K562 (cell line): ENCODE measurements around the gene ANKRD23. TPM values are rescaled to one million over a fixed set of nuclear protein-coding genes. Genes with fewer than 3 reads are reported as not detected.

Experiments used
- ATAC-seq: fragments of 200-7000 bp; cut with Tn5 transposase; 3 replicates; pipeline ENCODE4 v1.9.1; 2020; ENCODE audit warnings: moderate library complexity
- BruUV-seq: library from RNA; stranded (reverse); fragments of 400-500 nt; replicated peaks from 2 replicates; lab custom pipeline; 2021; lab: Mats Ljungman, UMichigan
- CTCF ChIA-PET: fragments of 300-600 bp; formaldehyde crosslinking; extraction: SDS; loops from one replicate; lab custom pipeline; 2021; ENCODE audit warnings: low intra/inter-chr PET ratio; lab: Yijun Ruan, JAX
- POLR2A ChIA-PET: fragments of 300-600, 350-650 bp; sonication (Branson Sonifier 250); formaldehyde crosslinking; extraction: SDS; loops from one replicate; lab custom pipeline; 2021; ENCODE audit warnings: antibody characterized with exemption, inconsistent platforms; lab: Yijun Ruan, JAX
- DNase-seq, 4 experiments: peaks; one replicate each; pipeline versions ENCODE4 v3.0.0 to v3.0.0-alpha.2; 2011 to 2018; ENCODE audit warnings: low spot score in 3 of 4, mixed read lengths in 3 of 4; ENCODE audit errors: extremely low read depth in 1 of 4
- FAIRE-seq: peaks from 2 replicates; lab custom pipeline; 2011; peaks lifted over from hg19 to GRCh38; lab: Jason Lieb, UNC
- H2AFZ ChIP-seq: 2 replicates; pipeline ENCODE4 v1.6.0; 2011; ENCODE audit warnings: low read depth, low read length, control low read depth, inconsistent platforms
- H3K27ac ChIP-seq: fragments of 200-600 bp; 3 replicates; pipeline ENCODE4 v1.8.0; 2011; ENCODE audit warnings: low read depth, mild to moderate bottlenecking, control low read depth, inconsistent platforms, low read length, moderate library complexity, mixed read lengths; ENCODE audit errors: extremely low read depth
- H3K27me3 ChIP-seq, 2 experiments: fragments of 300-600 bp in 1 of 2; 2 replicates in 1 of 2; 3 replicates in 1 of 2; pipeline versions ENCODE4 v1.6.0 to v1.8.0; 2011; ENCODE audit warnings: inconsistent platforms in 2 of 2, low read length in 2 of 2, mild to moderate bottlenecking in 1 of 2, mixed read lengths in 1 of 2, moderate library complexity in 1 of 2; ENCODE audit not compliant: control insufficient read depth in 2 of 2, insufficient read depth in 2 of 2
- H3K36me3 ChIP-seq: fragments of 300-600 bp; 3 replicates; pipeline ENCODE4 v1.8.0; 2011; ENCODE audit warnings: mild to moderate bottlenecking, low read length, inconsistent platforms; ENCODE audit not compliant: control insufficient read depth, insufficient read depth
- H3K4me1 ChIP-seq, 2 experiments: fragments of 200-600 bp in 1 of 2; replicated peaks in 1 of 2; 2 replicates in 1 of 2; 3 replicates in 1 of 2; pipeline versions ENCODE4 v1.5.1 to v1.8.0; 2011; ENCODE audit warnings: inconsistent platforms in 2 of 2, low read length in 2 of 2, mild to moderate bottlenecking in 1 of 2, mixed read lengths in 1 of 2, moderate library complexity in 1 of 2; ENCODE audit not compliant: control insufficient read depth in 2 of 2, insufficient read depth in 2 of 2
- H3K4me2 ChIP-seq: 2 replicates; pipeline ENCODE4 v1.6.1; 2011; ENCODE audit warnings: low read length, control low read depth, inconsistent platforms, mixed read lengths; ENCODE audit not compliant: insufficient read depth
- H3K4me3 ChIP-seq: fragments of 200-600 bp; sonication (generic), shearing (Covaris generic); 2 replicates; pipeline ENCODE4 v1.5.1; 2016; ENCODE audit warnings: control low read depth, inconsistent platforms
- H3K79me2 ChIP-seq: fragments of 200-600 bp; 3 replicates; pipeline ENCODE4 v1.8.0; 2011; ENCODE audit warnings: low read length, inconsistent platforms; ENCODE audit not compliant: control insufficient read depth, insufficient read depth
- H3K9ac ChIP-seq, 2 experiments: 2 replicates each; pipeline versions ENCODE4 v1.6.0 to v1.6.1; 2011; ENCODE audit warnings: low read depth in 2 of 2, low read length in 2 of 2, control low read depth in 1 of 2, inconsistent platforms in 1 of 2, mild to moderate bottlenecking in 1 of 2, mixed read lengths in 1 of 2; ENCODE audit not compliant: insufficient read depth in 1 of 2
- H3K9me1 ChIP-seq: one replicate; pipeline ENCODE4 v1.6.0; 2011; ENCODE audit warnings: inconsistent platforms, mild to moderate bottlenecking, low read length, moderate library complexity; ENCODE audit not compliant: control insufficient read depth, insufficient read depth
- H3K9me3 ChIP-seq: replicated peaks from 2 replicates; pipeline ENCODE4 v1.5.1; 2011; ENCODE audit warnings: low read depth, low read length, inconsistent platforms; ENCODE audit not compliant: control insufficient read depth, insufficient read depth
- H4K20me1 ChIP-seq: replicated peaks from 2 replicates; pipeline ENCODE4 v1.6.1; 2011; ENCODE audit warnings: low read length, inconsistent platforms, mixed read lengths; ENCODE audit not compliant: control insufficient read depth, insufficient read depth
- C11orf30 ChIP-seq: fragments of 450-650 bp; IDR thresholded peaks from 2 replicates; pipeline ENCODE4 v1.6.1; 2016; ENCODE audit warnings: low read depth, mild to moderate bottlenecking
- CREB1 ChIP-seq, 2 experiments: sonication (generic) in 1 of 2; formaldehyde crosslinking in 1 of 2; IDR thresholded peaks; 2 replicates each; pipeline versions ENCODE4 v1.6.1 to v1.8.0; 2012 to 2022; ENCODE audit warnings: inconsistent platforms in 1 of 2, mild to moderate bottlenecking in 1 of 2, missing genetic modification reagents in 1 of 2, moderate library complexity in 1 of 2
- DMBX1 ChIP-seq: fragments of 250-450 bp; sonication (Bioruptor Pico); IDR thresholded peaks from 2 replicates; pipeline ENCODE4 v1.8.0; 2022; ENCODE audit warnings: inconsistent platforms, mild to moderate bottlenecking, moderate library complexity, borderline replicate concordance
- ETV5 ChIP-seq: sonication (generic); formaldehyde crosslinking; IDR thresholded peaks from 2 replicates; pipeline ENCODE4 v1.4.0; 2020; ENCODE audit warnings: low read depth, mild to moderate bottlenecking, missing genetic modification reagents
- GABPB1 ChIP-seq: sonication (generic); formaldehyde crosslinking; IDR thresholded peaks from 2 replicates; pipeline ENCODE4 v1.8.0; 2022; ENCODE audit warnings: mild to moderate bottlenecking, missing genetic modification reagents
- MXD1 ChIP-seq: fragments of 250-450 bp; sonication (Bioruptor Pico); IDR thresholded peaks from 2 replicates; pipeline ENCODE4 v1.8.0; 2021; ENCODE audit warnings: borderline replicate concordance, mild to moderate bottlenecking, moderate library complexity; ENCODE audit not compliant: poor library complexity, severe bottlenecking
- NR1H2 ChIP-seq: sonication (generic); formaldehyde crosslinking; IDR thresholded peaks from 2 replicates; pipeline ENCODE4 v1.4.0; 2020; ENCODE audit warnings: mild to moderate bottlenecking, missing genetic modification reagents
- PHF8 ChIP-seq: fragments of 200-600 bp; sonication (generic); IDR thresholded peaks from 2 replicates; pipeline ENCODE4 v1.6.1; 2012; ENCODE audit warnings: mixed run types, mild to moderate bottlenecking, inconsistent platforms, low read length, moderate library complexity, borderline replicate concordance
- PRPF4 ChIP-seq: fragments of 200-400 bp; formaldehyde crosslinking; IDR thresholded peaks from one replicate; pipeline ENCODE4 v1.6.1; 2017; ENCODE audit warnings: low read length, low read depth, mild to moderate bottlenecking; ENCODE audit not compliant: insufficient read depth, poor library complexity, severe bottlenecking
- PTRF ChIP-seq: fragments of 450-650 bp; IDR thresholded peaks from 2 replicates; pipeline ENCODE4 v1.6.1; 2016; ENCODE audit warnings: mild to moderate bottlenecking, missing genetic modification characterization, missing compliant biosample characterization
- RB1 ChIP-seq: fragments of 450-650 bp; IDR thresholded peaks from 2 replicates; pipeline ENCODE4 v1.6.1; 2017; ENCODE audit warnings: low read depth, mild to moderate bottlenecking
- SAFB ChIP-seq: fragments of 200-400 bp; formaldehyde crosslinking; IDR thresholded peaks from 2 replicates; pipeline ENCODE4 v1.6.1; 2017; ENCODE audit warnings: low read depth, low read length, borderline replicate concordance
- SAP30 ChIP-seq: fragments of 200-600 bp; sonication (generic); IDR thresholded peaks from 2 replicates; pipeline ENCODE4 v1.6.1; 2012; ENCODE audit warnings: borderline replicate concordance, low read depth, mild to moderate bottlenecking, moderate library complexity, low read length, control low read depth, inconsistent platforms; ENCODE audit not compliant: insufficient read depth, poor library complexity, severe bottlenecking
- TCF7L2 ChIP-seq: fragments of 150-350 bp; IDR thresholded peaks from 2 replicates; pipeline ENCODE4 v1.6.1; 2016; ENCODE audit warnings: low read depth, mild to moderate bottlenecking, low read length, moderate library complexity
- ZNF384 ChIP-seq: IDR thresholded peaks from 2 replicates; pipeline ENCODE4 v1.6.1; 2012; ENCODE audit warnings: low read depth, low read length, improper control_type of control experiment
- ZNF41 ChIP-seq: fragments of 250-450 bp; sonication (Bioruptor Pico); conservative IDR thresholded peaks from 2 replicates; pipeline ENCODE4 v1.4.0; 2020; ENCODE audit warnings: mild to moderate bottlenecking
- WGBS: fragments of 100-300 bp; shearing (Covaris generic); methylation state at CpG from one replicate; pipeline ENCODE4 v1.1.6; 2016; ENCODE audit warnings: low coverage, mixed read lengths; ENCODE audit not compliant: insufficient coverage; ENCODE audit errors: missing lambda C conversion rate; 5-methylcytosine and 5-hydroxymethylcytosine counted together
- in situ Hi-C: fragments of 300-500 bp; cut with MboI; formaldehyde crosslinking; loops from 4 replicates; pipeline ENCODE4 v1.15.0; 2018; ENCODE audit warnings: inconsistent platforms, mixed read lengths
- intact Hi-C: fragments of 100-400 bp; cut with micrococcal nuclease; formaldehyde crosslinking; loops from 2 replicates; pipeline ENCODE4 v1.14.2; 2022
- polyA plus RNA-seq, 8 experiments: library from polyadenylated mRNA; depleted of rRNA in 4 of 8; stranded (reverse) in 5 of 8; unstranded in 3 of 8; fragments of >200 nt; fragmentation: Nextera tagmentation in 2 of 8; fragmentation: Illumina TruSeq in 1 of 8; extraction: Ambion mirVana in 2 of 8; extraction: Trizol in 1 of 8; gene quantifications; 2 replicates each; pipeline versions ENCODE4 v1.2.1 to v1.2.3, GENCODE V29; 2011 to 2014; ENCODE audit warnings: inconsistent platforms in 1 of 8, missing spikeins in 1 of 8
- total RNA-seq, 7 experiments: library from RNA; depleted of rRNA in 6 of 7; stranded (reverse); fragments of >200 nt in 6 of 7; fragmentation: Illumina TruSeq in 2 of 7; extraction: Trizol in 2 of 7; gene quantifications; 2 replicates each; pipeline versions ENCODE4 v1.2.1 to v1.2.3, GENCODE V29; 2011 to 2021; ENCODE audit warnings: low replicate concordance in 1 of 7
- TF ChIP-seq, protein P1 (sequence below): fragments of 250-450 bp; sonication (Bioruptor Pico); IDR thresholded peaks from 2 replicates; pipeline ENCODE4 v1.4.0; 2020

Gene ANKRD23
- total and polyA plus RNA-seq, 9 of the 15 experiments (the other 6 are each of a cell fraction or from before 2014, with no cell fraction given): 0.32 to 4.8 (median 2.8) TPM

DNA sequence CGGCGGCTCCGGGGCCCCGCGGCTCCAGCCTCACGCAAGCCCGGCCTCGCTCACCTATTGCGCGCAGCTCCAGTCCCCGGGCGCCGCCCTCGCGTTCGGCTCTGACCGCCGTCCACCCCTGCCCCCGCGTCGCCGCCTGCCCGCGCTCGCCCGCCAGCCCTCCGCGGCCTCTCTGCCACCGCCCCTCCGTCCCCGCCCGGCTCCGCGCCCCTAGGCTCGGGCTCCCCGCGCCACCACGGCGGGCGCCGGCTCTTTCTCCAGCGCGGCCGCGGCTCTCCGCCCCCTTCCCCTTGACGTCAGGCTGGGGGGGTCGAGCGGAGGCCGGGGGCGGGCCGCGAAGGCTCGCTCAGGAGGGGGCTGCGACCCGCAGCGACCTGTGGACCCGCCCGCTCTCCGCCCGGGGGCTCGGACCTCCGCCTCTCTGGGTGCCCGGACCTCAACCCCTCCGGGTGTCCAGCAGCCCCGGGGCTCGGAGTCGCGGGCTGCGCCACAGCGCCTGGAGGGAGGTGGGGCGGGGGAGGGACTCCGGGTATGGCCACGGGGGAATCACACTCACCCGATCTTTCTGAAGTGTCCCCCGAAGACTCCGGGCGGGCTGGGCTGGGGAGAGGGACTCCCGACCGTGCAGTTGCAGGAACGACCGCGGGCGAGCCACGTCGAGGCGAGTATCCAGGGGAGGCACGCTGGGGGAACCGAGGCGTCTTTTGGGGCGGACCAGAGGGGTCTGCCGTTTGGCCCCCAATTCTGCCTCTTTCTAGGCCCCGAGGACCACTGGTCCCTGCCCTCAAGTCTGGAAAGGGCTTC is 26.2 kb upstream of the ANKRD23 start, which contains the start of gene SEMA4C:
Gene SEMA4C, minus strand, starts transcription at position 259 of the 804 bp plus-strand sequence. CDS start 2,194 bp downstream, outside the sequence.
- H3K79me2 ChIP-seq: peaks cover 77% of the 10 kb centered on the region
- peak; percentile 78 to 83 (median 80) for DNase-seq
- in situ Hi-C loops (loop anchor here (25.0 kb wide), 1 partner anchor 242 kb away; the partner anchor contains the start of gene ANKRD36), intact Hi-C loops (loop anchor here (5.0 kb wide), 1 partner anchor 82 kb away; no protein-coding TSS in a partner anchor)
- H3K36me3 ChIP-seq: peaks cover 36% of the 10 kb centered on the region
- no TSS peak for BruUV-seq
- peaks cover 10% of the 10 kb centered on the region for H3K9me1 ChIP-seq
- peak within 1 kb of the TSS; percentile 95 for H3K27ac ChIP-seq
- H4K20me1 ChIP-seq: peaks cover 16% of the 10 kb centered on the region; the same call in 1 of the 2 replicates
- ChIA-PET POLR2A (interaction anchor here (0.7 to 6.2 kb wide), 8 partner anchors 11 to 84 kb away, joined by 3 to 67 read pairs (median 6); partner anchors contain the start of gene ANKRD39), CTCF (interaction anchor here (0.6 to 1.5 kb wide), 2 partner anchors 81 to 90 kb away, joined by 3 to 5 read pairs; no protein-coding TSS in a partner anchor)
- H3K4me1 ChIP-seq: peaks cover 40 to 88% of the 10 kb centered on the region in 2 experiments
- peak within 1 kb of the TSS; percentile 90 to 100 for H3K9ac ChIP-seq
- no peak for FAIRE-seq
- 1% methylated on average over 23 of the region's 93 CpGs for WGBS
- no peaks in the 10 kb centered on the region for H3K9me3 ChIP-seq
- H3K27me3 ChIP-seq: no peaks in the 10 kb centered on the region
- ATAC-seq: peak; percentile 53
- H3K4me2 ChIP-seq: peak within 1 kb of the TSS; percentile 93
- H2AFZ ChIP-seq: peak within 1 kb of the TSS; percentile 71
- H3K4me3 ChIP-seq: peak within 1 kb of the TSS; percentile 97
- TF ChIP-seq CREB1 (IDR thresholded peaks at IDR 0.05) (peak; percentile 58; the same call in 1 of the 2 replicates), CREB1 (CRISPR knock-in tag; IDR thresholded peaks at IDR 0.05) (peak; percentile 57), SAP30 (peak; percentile 65), GABPB1 (CRISPR knock-in tag) (0 out of 2 replicates have a peak, but pooled peaks have one; percentile 49), C11orf30 (no peak), SAFB (no peak), MXD1 (CRISPR knock-in tag) (no peak), PTRF (tag) (no peak), TCF7L2 (no peak), PHF8 (peak; percentile 35; the same call in 1 of the 2 replicates), PRPF4 (no peak), DMBX1 (CRISPR knock-in tag) (no peak), ZNF384 (no peak), ZNF41 (CRISPR knock-in tag) (no peak), RB1 (peak; percentile 69), ETV5 (0 out of 2 replicates have a peak, but pooled peaks have one; percentile 15), NR1H2 (no peak)
- TF ChIP-seq, protein P1, sequence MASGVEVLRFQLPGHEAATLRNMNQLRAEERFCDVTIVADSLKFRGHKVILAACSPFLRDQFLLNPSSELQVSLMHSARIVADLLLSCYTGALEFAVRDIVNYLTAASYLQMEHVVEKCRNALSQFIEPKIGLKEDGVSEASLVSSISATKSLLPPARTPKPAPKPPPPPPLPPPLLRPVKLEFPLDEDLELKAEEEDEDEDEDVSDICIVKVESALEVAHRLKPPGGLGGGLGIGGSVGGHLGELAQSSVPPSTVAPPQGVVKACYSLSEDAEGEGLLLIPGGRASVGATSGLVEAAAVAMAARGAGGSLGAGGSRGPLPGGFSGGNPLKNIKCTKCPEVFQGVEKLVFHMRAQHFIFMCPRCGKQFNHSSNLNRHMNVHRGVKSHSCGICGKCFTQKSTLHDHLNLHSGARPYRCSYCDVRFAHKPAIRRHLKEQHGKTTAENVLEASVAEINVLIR (CRISPR knock-in tag): peak; percentile 83
